ENCODE measurements around the gene IL1RAPL2. TPM values are rescaled to one million over a fixed set of nuclear protein-coding genes. Genes with fewer than 3 reads are reported as not detected.

Gene IL1RAPL2
- total and polyA plus RNA-seq, 2 of the 8 experiments (the other 6 are each of a cell fraction or from before 2014, with no cell fraction given) = 0.20 to 1.3 TPM

GRCh38 chrX:104684077-104684476 is 118.1 kb downstream of the IL1RAPL2 start:
- TF ChIP-seq SIN3A (conservative IDR thresholded peaks at IDR 0.05 in 1 of 2, IDR thresholded peaks at IDR 0.05 in 1 of 2; ENCODE audit: low read depth in 1 of 2, low read length in 2 of 2) = no peak
- no peak for TF ChIP-seq HDAC2 (IDR thresholded peaks at IDR 0.05; ENCODE audit: borderline replicate concordance in 1 of 2, low read depth in 2 of 2, low read length in 2 of 2)
- no peak for TF ChIP-seq SP1 (IDR thresholded peaks at IDR 0.05; ENCODE audit: low read depth, low read length)
- TF ChIP-seq FOSL1 (IDR thresholded peaks at IDR 0.05; ENCODE audit: insufficient read depth, low read depth, low read length) = no peak

More at GRCh38 chrX:104684077-104684476, 118.1 kb downstream of the IL1RAPL2 start:
- H3K9ac ChIP-seq (replicated peaks in 1 of 4; ENCODE audit: extremely low read depth in 1 of 4, low read depth in 3 of 4, low read length in 3 of 4) = no peak overlapping the region
- no peak overlapping the region for H3K56ac ChIP-seq (replicated peaks; ENCODE audit: insufficient read length, low read depth, low read length)
- no peak overlapping the region for H2BK5ac ChIP-seq (ENCODE audit: low read depth, low read length)
- H3K27me3 ChIP-seq (replicated peaks in 1 of 4; ENCODE audit: control insufficient read depth in 3 of 4, extremely low read depth in 1 of 4, insufficient read depth in 3 of 4, low read length in 3 of 4) = no peaks in the 10 kb centered on the region
- H4K8ac ChIP-seq (ENCODE audit: extremely low read depth, insufficient read depth, low read length) = no peak overlapping the region
- no peak overlapping the region for H2BK15ac ChIP-seq (ENCODE audit: low read length)
- no peaks in the 10 kb centered on the region for H3K4me1 ChIP-seq (replicated peaks in 1 of 4; ENCODE audit: control insufficient read depth in 3 of 4, insufficient read depth in 4 of 4, low read length in 3 of 4)
- H2BK12ac ChIP-seq (ENCODE audit: low read depth, low read length) = no peak overlapping the region
- H3K79me1 ChIP-seq (ENCODE audit: low read depth, low read length) = no peaks in the 10 kb centered on the region
- H4K91ac ChIP-seq (replicated peaks; ENCODE audit: insufficient read length, low read length) = no peak overlapping the region
- WGBS, 2 experiments (ENCODE audit: extremely low coverage in 1 of 2, insufficient coverage in 1 of 2, insufficient read length in 1 of 2, insufficient replicate concordance in 2 of 2, low coverage in 1 of 2, low lambda C conversion rate in 2 of 2, missing lambda C conversion rate in 1 of 2) = 91% methylated on average over 2 of the region's 2 CpGs; no CpG with 5 or more reads in 1 of the 2 experiments
- H3K9me3 ChIP-seq (ENCODE audit: insufficient read depth in 2 of 2, low read depth in 1 of 2, low read length in 1 of 2) = no peaks in the 10 kb centered on the region
- H3K14ac ChIP-seq (ENCODE audit: insufficient read length) = no peak overlapping the region
- no peak overlapping the region for H2BK120ac ChIP-seq (replicated peaks; ENCODE audit: low read depth, low read length)
- H2AFZ ChIP-seq (ENCODE audit: low read length) = no peak overlapping the region
- H3K4me2 ChIP-seq (ENCODE audit: insufficient read depth in 1 of 2, low read depth in 2 of 2, low read length in 2 of 2) = no peak overlapping the region
- H3K23me2 ChIP-seq (ENCODE audit: low read depth, low read length) = no peaks in the 10 kb centered on the region
- H3K18ac ChIP-seq (ENCODE audit: extremely low read depth, low read length) = no peak overlapping the region
- H3K27ac ChIP-seq (ENCODE audit: low read depth, low read length) = no peak overlapping the region
- FAIRE-seq (no peak), DNase-seq (ENCODE audit: low read depth in 1 of 2, low spot score in 2 of 2) (no peak)
- no peak overlapping the region for H3K4ac ChIP-seq (replicated peaks; ENCODE audit: insufficient read length, low read depth, low read length)
- H3K23ac ChIP-seq (ENCODE audit: insufficient read length) = no peak overlapping the region
- POLR2A ChIA-PET (ENCODE audit: partially characterized antibody) = no interaction called here
- H3K36me3 ChIP-seq (ENCODE audit: control insufficient read depth in 2 of 4, insufficient read depth in 4 of 4, low read length in 3 of 4) = no peaks in the 10 kb centered on the region
- H2AK5ac ChIP-seq (ENCODE audit: low read depth, low read length) = no peak overlapping the region
- H3K79me2 ChIP-seq (ENCODE audit: control insufficient read depth in 1 of 2, insufficient read depth in 2 of 2, low read length in 2 of 2) = no peaks in the 10 kb centered on the region
- no peak overlapping the region for H4K5ac ChIP-seq (ENCODE audit: insufficient read length, low read depth, low read length)
- no peaks in the 10 kb centered on the region for H4K20me1 ChIP-seq (replicated peaks in 1 of 2; ENCODE audit: control insufficient read depth in 1 of 2, insufficient read depth in 2 of 2, low read length in 2 of 2)
- CTCF ChIA-PET (ENCODE audit: partially characterized antibody) = no interaction called here
- H2BK20ac ChIP-seq (ENCODE audit: low read length) = no peak overlapping the region
- no peak overlapping the region for H3K4me3 ChIP-seq (ENCODE audit: extremely low read depth in 1 of 4, insufficient read depth in 2 of 4, low read depth in 3 of 4, low read length in 4 of 4)

Measured in H1 (cell line).